Right lobe of liver (tissue), 6 donors: ENCODE data around the gene ZNF691. TPM values are rescaled to one million over a fixed set of nuclear protein-coding genes. Genes with fewer than 3 reads are reported as not detected.

ENCODE experiments used
- ATAC-seq, 4 donors: fragments of 200-7000 bp; cut with Tn5 transposase; one replicate each; pipeline ENCODE4 v1.9.1; 2020; ENCODE audit warnings: mild to moderate bottlenecking in 4 of 4, moderate library complexity in 4 of 4
- DNase-seq, 3 donors: peaks; one replicate each; pipeline ENCODE4 v3.0.0-alpha.2; 2020
- H3K27ac ChIP-seq, 3 donors: fragments of 200-600 bp; one replicate each; pipeline ENCODE4 v1.8.0; 2022
- H3K27me3 ChIP-seq, 2 donors: fragments of 200-600 bp; one replicate each; pipeline ENCODE4 v1.8.0; 2022
- H3K36me3 ChIP-seq, 4 donors: fragments of 200-600 bp; sonication (generic) in 1 of 4; one replicate each; pipeline versions ENCODE4 v1.5.1 to v1.8.0; 2017 to 2022; ENCODE audit warnings: control low read depth in 1 of 4
- H3K4me1 ChIP-seq, 4 donors: fragments of 200-600 bp; sonication (generic) in 1 of 4; one replicate each; pipeline versions ENCODE4 v1.5.1 to v1.8.0; 2017 to 2022; ENCODE audit warnings: control low read depth in 1 of 4
- H3K4me3 ChIP-seq, 3 donors: fragments of 200-600 bp; one replicate each; pipeline ENCODE4 v1.8.0; 2022
- H3K9me3 ChIP-seq, 4 donors: fragments of 200-600 bp; sonication (generic) in 1 of 4; one replicate each; pipeline versions ENCODE4 v1.5.1 to v1.8.0; 2017 to 2022; ENCODE audit warnings: control low read depth in 1 of 4
- POLR2A ChIP-seq: fragments of 450-650 bp; IDR thresholded peaks from one replicate; pipeline ENCODE4 v1.6.1; 2017; ENCODE audit warnings: antibody characterized with exemption, mild to moderate bottlenecking
- WGBS: methylation state at CpG from one replicate; pipeline ENCODE4 v1.1.6; 2018; ENCODE audit warnings: low coverage, low lambda C conversion rate; ENCODE audit not compliant: insufficient coverage; ENCODE audit errors: missing lambda C conversion rate; 5-methylcytosine and 5-hydroxymethylcytosine counted together
- intact Hi-C, 2 donors: fragments of 100-400 bp; cut with DNase I; formaldehyde crosslinking; loops; one replicate each; pipeline versions ENCODE4 v1.11.2 to v1.14.1; 2022
- total RNA-seq, 6 experiments: library from RNA; depleted of rRNA in 2 of 6; stranded (reverse); fragments of >200 nt in 2 of 6; fragmentation: NEBNext Ultra II Directional in 3 of 6; extraction: Animal tissue kit (Norgen Biotek cat#: 25700) in 3 of 6; gene quantifications; one replicate each; pipeline versions ENCODE4 v1.1.0 to v1.2.4, GENCODE V29; 2016 to 2023
- TF ChIP-seq, protein P1 (sequence below), 4 donors: fragments of 200-600 bp in 3 of 4; fragments of 450-650 bp in 1 of 4; IDR thresholded peaks; one replicate each; pipeline versions ENCODE4 v1.5.1 to v1.8.0; 2016 to 2022; ENCODE audit warnings: antibody characterized with exemption in 4 of 4, mild to moderate bottlenecking in 2 of 4
- donor health status: DM: no; HTN: yes; CAD: no.
- donor health status: DM: no; HTN: no; CAD: no.
- donor health status: DM: no; HTN: no; CAD: no.
- donor health status: DM: no; HTN: yes; CAD: no.
- donor health status: DM: no; HTN: yes; CAD: no.

ZNF691 gene
- total RNA-seq, 6 experiments from 2014 or later = 5.0 to 9.5 (median 7.2) TPM

DNA sequence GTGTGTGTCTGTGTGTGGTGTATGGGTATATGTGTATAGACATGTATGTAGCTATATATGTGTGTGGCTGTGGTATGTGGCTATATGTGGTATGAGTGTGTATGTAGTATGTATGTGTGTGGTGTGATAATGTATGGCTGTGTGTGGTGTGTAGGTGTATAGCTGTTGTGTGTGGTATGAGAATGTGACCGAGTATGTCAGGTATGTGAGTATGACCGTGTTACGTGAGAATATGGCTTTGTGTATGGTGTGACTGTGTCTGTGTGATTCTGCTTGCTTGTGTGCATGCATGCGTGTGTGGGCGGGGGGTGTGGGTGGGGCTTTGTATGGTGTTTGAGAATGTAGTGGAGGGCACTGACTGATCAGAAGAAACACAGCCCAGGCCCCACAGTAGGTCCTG, 3.5 kb downstream of the ZNF691 start:
- Histone ChIP-seq H3K27ac (no peak overlapping the region), H3K27me3 (no peaks in the 10 kb centered on the region), H3K36me3 (peaks cover 0 to 13% (median 6%) of the 10 kb centered on the region in 4 donors), H3K4me1 (peaks cover 0 to 26% (median 4%) of the 10 kb centered on the region in 4 donors), H3K9me3 (no peaks in the 10 kb centered on the region), H3K4me3 (no peak overlapping the region)
- no CpG with 5 or more reads among the region's 5 CpGs for WGBS
- intact Hi-C loops = no loop called here
- TF ChIP-seq, protein P1, sequence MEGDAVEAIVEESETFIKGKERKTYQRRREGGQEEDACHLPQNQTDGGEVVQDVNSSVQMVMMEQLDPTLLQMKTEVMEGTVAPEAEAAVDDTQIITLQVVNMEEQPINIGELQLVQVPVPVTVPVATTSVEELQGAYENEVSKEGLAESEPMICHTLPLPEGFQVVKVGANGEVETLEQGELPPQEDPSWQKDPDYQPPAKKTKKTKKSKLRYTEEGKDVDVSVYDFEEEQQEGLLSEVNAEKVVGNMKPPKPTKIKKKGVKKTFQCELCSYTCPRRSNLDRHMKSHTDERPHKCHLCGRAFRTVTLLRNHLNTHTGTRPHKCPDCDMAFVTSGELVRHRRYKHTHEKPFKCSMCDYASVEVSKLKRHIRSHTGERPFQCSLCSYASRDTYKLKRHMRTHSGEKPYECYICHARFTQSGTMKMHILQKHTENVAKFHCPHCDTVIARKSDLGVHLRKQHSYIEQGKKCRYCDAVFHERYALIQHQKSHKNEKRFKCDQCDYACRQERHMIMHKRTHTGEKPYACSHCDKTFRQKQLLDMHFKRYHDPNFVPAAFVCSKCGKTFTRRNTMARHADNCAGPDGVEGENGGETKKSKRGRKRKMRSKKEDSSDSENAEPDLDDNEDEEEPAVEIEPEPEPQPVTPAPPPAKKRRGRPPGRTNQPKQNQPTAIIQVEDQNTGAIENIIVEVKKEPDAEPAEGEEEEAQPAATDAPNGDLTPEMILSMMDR (IDR thresholded peaks at IDR 0.05) = no peak
- TF ChIP-seq POLR2A = no peak
- ATAC-seq (no peak), DNase-seq (no peak)

DNA sequence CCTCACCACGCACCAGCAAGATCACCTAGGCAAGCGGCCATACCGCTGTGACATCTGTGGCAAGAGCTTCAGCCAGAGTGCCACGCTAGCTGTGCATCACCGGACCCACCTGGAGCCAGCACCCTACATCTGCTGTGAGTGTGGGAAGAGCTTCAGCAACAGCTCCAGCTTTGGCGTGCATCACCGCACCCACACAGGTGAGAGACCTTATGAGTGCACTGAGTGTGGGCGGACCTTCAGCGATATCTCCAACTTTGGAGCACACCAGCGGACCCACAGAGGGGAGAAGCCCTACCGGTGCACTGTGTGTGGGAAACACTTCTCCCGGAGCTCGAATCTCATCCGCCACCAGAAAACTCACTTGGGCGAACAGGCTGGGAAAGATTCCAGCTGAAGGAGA, 5.0 kb downstream of the ZNF691 start:
- Histone ChIP-seq H3K4me3 (no peak overlapping the region), H3K9me3 (no peaks in the 10 kb centered on the region), H3K27me3 (no peaks in the 10 kb centered on the region), H3K36me3 (peaks cover 0 to 13% (median 6%) of the 10 kb centered on the region in 4 donors), H3K27ac (no peak overlapping the region), H3K4me1 (peaks cover 0 to 18% (median 4%) of the 10 kb centered on the region in 4 donors)
- DNase-seq (no peak), ATAC-seq (no peak)
- WGBS = no CpG with 5 or more reads among the region's 15 CpGs
- TF ChIP-seq POLR2A = no peak
- TF ChIP-seq, protein P1 (IDR thresholded peaks at IDR 0.05) = no peak
- intact Hi-C loops = no loop called here

DNA sequence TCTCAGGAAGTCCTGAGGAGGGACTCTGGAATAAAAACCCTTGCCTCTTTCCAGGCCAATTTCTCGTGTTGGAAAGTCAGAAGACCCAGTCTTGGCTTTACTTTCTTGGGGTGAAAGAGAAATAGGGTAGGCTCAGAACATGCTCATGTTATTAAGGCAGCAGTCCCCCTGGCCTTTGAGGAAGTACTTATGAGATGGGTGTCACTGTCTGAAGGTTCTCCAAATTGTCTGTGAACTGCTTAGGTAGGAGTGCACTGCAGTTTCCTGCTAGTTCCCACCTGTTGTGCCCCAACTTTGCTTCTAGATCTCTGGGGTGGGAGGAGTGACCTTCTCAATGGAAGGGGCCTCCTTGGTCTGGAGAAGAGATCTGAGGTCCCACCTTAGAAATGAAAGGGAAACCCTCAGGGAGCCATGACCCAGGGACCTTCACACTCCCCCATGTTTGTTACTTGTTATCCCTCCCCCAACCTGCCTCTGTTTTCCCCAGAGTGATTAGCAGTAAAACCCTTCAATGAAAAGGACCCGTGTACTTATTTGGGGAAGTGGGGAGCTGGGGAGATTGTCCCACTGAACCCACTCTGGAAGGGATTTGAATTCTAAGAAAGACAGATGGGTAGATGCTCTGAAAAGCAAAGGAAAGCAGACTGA, 5.7 kb downstream of the ZNF691 start:
- WGBS = 94% methylated on average over 2 of the region's 2 CpGs
- no peak for ATAC-seq
- Histone ChIP-seq H3K27ac (no peak overlapping the region), H3K4me3 (no peak overlapping the region), H3K4me1 (peaks cover 0 to 16% (median 4%) of the 10 kb centered on the region in 4 donors), H3K9me3 (no peaks in the 10 kb centered on the region), H3K36me3 (peaks cover 0 to 13% (median 6%) of the 10 kb centered on the region in 4 donors), H3K27me3 (no peaks in the 10 kb centered on the region)
- no peak for DNase-seq
- intact Hi-C loops = no loop called here
- TF ChIP-seq, protein P1 (IDR thresholded peaks at IDR 0.05) = no peak
- TF ChIP-seq POLR2A = no peak

DNA sequence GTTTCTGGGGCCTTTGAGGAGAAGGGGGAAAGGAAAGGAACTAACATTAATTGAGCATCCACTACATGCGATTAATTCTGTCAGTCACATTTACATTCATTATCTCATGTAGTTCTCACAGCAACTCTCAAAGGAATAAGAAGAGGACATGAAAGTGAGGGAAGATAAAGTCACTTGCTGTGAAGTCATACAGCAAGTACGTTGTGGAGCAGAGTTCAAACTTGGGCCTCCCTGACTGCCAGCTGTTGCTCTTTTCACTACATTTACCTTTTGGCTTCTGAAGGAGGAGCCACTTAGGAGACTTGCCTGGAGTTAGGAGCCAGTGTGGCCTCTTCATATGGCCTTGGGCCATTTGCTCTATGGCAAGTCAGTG, 6.2 kb downstream of the ZNF691 start:
- Histone ChIP-seq H3K4me1 (peaks cover 0 to 11% (median 2%) of the 10 kb centered on the region in 4 donors), H3K27ac (no peak overlapping the region), H3K27me3 (no peaks in the 10 kb centered on the region), H3K9me3 (no peaks in the 10 kb centered on the region), H3K4me3 (no peak overlapping the region), H3K36me3 (peaks cover 0 to 13% (median 6%) of the 10 kb centered on the region in 4 donors)
- ATAC-seq (peak in 3 of 4 donors; percentile 15 to 39 (median 19)), DNase-seq (no peak)
- 50% methylated on average over 2 of the region's 2 CpGs for WGBS
- intact Hi-C loops = no loop called here
- TF ChIP-seq, protein P1 (IDR thresholded peaks at IDR 0.05) = no peak
- TF ChIP-seq POLR2A = no peak
